HG03457 (cell line): ENCODE results near the gene APBA3.

Source experiments
- ATAC-seq: cut with Tn5 transposase; IDR thresholded peaks from one replicate; pipeline ENCODE4 v1.9.1; 2021; ENCODE audit warnings: moderate number of reproducible peaks; ENCODE audit not compliant: unreplicated experiment

APBA3 gene

DNA sequence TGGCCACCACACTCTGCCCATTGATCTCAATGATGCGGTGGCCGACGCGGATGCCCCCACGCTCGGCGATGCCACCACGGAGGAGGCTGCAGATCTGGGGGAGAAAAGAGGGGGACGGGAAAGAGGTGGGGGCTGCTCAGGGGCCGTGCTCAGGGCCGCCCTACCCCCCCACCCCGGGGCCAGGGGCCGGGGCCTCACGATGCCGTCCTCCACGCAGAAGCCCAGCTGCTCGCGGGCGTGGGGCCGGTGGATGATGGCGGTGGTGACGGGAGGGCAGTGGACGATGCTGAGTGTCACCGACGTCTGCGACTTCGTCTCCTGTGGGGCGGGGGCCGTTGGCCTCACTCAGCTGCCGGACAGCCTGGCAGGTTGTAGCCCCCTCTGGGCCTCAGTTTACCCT, 10.3 kb downstream of the APBA3 start:
- no peak for ATAC-seq

DNA sequence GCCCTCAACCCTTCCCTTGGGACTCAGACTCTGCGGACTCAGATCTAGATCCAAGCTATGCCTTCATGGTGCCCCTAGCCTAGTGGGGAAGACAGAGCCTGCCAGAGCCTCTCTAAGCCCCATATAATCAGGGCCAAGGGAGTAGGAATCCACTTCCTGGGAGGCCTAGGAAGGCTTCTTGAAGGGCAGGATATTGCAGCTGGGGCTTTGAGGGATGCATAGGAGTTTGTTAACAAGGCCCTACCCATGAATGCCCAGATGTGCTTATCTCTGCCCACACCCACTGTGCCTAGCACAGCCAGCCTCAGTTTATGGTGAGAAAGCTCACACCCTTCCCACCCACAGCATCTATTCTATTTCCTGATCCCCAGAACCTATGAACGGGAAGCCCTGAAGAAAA, 11.3 kb downstream of the APBA3 start:
- ATAC-seq: no peak

DNA sequence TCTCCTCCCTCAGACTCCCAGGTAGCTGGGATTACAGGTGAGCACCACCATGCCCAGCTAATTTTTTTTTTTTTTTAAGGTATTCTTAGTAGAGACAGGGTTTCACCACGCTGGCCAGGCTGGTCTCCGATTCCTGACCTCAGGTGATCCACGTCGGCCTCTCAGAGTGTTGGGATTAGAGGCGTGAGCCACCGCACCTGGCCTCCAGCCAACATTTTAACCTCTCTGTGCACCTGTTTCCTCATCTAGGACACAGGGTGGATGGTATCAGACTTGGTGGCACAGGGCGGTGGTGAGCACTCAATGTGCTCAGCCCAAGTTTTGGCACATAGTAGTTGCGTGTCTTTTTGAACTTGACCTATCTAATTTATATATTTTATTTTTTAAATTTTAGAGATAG, 12.5 kb downstream of the APBA3 start:
- no peak for ATAC-seq

DNA sequence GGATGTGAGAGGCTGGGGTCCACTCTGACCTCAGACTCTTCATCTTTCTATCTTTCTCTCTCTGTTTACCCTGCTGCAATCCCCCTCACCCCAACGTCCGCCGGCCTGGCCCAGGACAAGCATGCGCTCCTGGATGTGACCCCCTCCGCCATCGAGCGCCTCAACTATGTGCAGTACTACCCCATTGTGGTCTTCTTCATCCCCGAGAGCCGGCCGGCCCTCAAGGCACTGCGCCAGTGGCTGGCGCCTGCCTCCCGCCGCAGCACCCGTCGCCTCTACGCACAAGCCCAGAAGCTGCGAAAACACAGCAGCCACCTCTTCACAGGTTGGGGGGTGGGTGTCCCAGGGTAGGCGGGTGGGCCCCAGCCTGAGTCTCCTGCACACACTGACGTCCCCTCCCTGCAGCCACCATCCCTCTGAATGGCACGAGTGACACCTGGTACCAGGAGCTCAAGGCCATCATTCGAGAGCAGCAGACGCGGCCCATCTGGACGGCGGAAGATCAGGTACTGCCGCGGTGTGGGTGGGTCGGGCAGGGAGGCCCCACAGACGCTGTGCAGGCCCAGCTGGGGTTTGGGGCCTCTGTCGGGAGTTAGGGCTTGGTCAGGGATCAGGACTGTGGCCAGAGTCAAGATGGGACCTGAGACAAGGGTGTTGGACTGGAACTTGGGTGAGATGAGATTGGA, 15.0 kb downstream of the APBA3 start:
- ATAC-seq: no peak

DNA sequence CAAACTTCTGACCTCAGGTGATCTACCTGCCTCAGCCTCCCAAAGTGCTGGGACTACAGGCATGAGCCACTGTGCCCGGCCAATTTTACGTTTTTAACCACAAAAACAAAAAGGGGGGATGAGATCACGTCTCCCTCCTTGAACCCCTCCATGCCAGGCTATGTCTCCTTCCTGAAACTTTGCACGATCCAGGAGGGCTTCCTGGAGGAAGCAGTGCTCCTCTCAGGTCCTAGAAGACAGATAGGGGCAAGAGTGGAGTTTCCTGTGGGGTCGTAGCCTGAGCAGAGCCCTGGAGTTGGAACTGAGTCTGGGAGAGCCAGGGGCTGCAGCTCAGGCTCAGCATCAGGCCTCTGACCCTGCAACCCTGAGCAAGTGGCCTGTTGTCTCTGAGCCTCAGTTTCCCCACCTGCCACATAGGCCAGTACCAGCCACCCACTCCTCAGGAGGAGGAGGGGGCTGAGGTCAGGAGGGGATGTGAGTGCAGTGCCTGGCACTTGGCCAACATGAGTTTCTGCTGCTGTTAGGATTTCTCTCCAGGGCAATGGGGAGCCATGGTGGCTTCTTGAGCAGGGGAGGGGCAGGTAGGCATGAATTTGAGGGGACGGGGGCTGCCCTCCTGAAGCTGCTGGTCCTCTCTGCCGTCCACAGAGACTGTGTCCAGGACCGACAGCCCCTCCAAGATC, 16.0 kb downstream of the APBA3 start:
- ATAC-seq: no peak

DNA sequence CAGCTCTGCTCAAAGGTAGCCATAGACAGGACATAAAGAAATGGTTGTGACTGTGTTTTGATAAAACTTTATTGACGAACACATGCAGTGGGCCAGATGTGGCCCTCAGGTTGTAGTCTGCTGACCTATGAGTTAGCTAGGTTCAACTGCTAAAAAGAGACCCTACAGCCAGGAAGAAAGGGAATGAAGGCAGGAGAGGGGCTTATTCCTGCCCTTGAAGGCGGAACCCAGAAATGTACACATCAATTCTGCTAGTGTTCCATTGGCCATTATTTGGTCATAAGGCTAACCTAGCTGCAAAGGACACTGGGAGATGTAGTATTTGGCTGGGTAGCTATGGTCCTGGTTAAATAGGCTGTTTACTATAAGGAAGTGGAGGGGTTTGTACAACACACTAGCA, 18.0 kb downstream of the APBA3 start:
- no peak for ATAC-seq

DNA sequence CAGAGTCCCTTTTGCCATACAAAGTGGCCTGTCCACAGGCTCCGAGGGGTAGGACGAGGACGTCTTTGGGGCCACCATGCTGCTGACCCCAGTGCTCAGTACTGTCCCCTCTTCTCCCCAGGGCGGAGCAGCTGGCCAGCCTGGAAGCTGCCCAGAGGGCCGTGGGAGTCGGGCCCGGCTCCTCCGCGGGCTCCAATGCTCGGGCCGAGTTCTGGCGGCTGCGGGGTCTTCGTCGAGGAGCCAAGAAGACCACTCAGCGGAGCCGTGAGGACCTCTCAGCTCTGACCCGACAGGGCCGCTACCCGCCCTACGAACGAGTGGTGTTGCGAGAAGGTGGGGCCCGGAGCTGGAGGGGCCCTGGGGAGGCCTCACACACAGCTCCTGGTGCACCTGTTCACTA, 21.1 kb downstream of the APBA3 start:
- ATAC-seq: no peak

DNA sequence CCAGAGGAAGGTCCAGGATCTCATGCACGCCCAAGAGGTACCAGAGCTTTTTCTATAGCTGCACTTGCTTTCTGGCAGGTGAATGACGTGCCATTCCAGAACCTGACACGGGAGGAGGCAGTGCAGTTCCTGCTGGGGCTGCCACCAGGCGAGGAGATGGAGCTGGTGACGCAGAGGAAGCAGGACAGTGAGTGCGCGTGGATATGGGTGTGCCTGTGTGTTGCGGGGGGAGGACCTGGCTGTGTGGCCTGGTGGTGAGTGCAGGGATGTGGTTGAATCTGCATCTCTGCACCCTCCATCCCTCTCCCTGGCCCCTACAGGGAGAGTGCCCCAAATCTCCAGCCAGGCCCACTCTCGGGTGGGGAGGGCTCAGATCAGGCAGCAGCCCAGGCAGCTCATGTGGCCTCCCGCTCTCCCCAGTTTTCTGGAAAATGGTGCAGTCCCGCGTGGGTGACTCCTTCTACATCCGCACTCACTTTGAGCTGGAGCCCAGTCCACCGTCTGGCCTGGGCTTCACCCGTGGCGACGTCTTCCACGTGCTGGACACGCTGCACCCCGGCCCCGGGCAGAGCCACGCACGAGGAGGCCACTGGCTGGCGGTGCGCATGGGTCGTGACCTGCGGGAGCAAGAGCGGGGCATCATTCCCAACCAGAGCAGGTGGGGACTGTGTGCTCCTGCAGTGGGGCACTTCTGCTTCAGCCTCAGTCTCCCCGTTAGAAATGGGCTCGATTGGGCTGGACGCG, 22.8 kb downstream of the APBA3 start:
- ATAC-seq: no peak

DNA sequence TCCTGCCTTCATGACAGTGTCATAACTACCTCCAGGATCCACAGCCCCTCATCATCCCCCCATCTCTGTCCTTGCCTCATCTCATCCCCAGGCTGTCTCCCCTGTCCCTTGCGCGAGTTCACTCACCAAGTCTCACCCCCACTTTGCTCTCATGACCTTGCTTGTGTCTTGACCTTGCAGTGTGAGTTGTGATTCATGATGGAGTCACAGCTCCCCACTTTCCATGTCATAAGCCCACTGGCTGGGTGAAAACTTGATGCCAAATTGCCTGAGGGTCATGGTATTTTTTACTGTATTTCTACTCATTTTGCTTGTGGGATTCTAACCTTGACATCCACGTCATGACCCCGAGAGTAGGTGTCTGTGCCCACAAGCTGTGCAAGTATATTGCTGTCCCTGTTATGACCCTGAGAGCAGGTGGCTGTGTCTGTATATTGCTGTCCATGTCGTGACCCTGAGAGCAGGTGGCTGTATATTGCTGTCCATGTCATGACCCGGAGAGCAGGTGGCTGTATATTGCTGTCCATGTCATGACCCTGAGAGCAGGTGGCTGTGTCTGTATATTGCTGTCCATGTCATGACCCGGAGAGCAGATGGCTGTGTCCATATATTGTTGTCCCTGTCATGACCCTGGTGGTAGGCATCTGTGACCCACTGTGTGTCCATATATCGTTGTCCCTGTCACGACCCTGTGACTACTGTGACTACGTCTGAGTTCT, 23.8 kb downstream of the APBA3 start:
- ATAC-seq: no peak

DNA sequence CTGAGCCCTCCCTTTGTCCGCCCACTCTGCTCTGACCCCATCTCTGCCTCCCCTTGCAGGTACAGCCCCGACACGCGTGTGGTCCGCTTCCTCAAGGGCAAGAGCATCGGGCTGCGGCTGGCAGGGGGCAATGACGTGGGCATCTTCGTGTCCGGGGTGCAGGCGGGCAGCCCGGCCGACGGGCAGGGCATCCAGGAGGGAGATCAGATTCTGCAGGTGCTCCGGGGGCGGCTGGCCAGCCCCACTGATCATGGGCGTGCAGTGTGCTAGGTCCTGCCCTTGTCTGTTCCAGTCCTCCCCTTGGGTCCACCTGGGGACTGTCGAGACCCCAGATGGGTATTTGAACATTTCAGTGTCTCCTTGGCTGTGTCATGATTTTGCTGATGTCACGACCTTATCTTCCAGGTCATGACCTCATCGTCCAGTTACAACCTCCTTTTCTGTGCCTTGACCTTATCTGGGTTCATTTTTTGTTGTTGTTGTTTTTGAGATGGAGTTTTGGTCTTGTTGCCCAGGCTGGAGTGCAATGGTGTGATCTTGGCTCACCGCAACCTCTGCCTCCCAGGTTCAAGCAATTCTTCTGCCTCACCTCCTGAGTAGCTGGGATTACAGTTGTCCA, 25.3 kb downstream of the APBA3 start:
- ATAC-seq: no peak

DNA sequence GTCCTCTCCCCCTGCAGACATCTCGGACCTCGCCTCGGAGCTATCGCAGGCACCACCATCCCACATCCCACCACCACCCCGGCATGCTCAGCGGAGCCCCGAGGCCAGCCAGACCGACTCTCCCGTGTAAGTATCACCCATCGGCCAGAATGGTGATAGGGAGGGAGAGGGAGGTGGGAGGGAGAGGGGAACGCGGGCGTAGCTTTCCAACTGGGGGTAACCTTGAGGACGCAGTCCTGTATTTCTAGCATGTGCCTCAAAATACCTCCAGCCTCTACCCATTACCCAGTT, 27.2 kb downstream of the APBA3 start:
- ATAC-seq: no peak

DNA sequence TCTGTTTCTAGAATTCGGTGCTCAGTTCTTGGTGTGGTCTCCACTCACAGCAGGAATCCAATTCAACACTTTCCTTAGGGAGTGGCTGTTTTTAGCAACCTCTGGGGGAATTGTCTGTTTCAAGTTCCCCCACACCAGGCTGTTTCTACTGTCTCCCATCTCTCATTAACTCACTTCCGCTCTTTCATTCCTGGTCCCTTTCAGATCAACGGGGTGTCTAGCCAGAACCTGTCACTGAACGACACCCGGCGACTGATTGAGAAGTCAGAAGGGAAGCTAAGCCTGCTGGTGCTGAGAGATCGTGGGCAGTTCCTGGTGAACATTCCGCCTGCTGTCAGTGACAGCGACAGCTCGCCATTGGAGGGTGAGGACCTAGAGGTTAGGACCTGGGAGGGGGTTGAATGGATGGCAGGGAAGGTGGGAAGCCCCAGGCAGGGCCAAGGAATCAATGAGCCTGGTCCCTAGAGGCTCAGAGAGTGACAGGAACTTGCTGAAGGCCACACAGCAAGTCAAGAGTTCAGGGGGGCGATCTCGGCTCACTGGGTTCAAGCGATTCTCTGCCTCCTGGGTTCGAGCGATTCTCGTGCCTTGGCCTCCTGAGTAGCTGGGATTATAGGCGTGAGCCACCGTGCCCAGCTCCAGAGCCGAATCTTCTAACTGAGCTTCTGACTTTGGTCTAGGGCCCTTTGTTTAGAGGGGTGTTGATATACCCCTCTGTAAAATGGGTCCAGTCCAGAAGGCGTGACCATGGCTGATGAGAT, 27.8 kb downstream of the APBA3 start:
- no peak for ATAC-seq

DNA sequence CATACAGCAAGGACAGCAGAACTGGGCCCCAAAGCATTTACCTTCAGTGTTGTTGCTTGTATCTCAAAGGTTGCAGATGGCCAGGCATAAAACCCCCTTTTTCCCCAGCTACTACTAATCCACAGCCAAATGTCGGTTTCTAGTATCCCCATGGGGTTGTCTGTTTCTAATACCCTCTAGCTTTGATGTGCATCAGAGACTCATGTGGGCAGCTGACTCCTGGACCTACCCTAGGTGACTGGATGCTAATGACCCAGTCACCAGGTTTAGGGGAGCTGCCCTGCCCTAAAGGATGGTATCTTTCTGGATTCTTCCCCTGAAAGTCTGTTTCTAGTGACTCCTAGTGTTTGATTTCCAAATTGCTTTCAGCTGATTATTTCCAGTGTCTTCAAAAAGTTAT, 29.4 kb downstream of the APBA3 start:
- ATAC-seq: no peak

DNA sequence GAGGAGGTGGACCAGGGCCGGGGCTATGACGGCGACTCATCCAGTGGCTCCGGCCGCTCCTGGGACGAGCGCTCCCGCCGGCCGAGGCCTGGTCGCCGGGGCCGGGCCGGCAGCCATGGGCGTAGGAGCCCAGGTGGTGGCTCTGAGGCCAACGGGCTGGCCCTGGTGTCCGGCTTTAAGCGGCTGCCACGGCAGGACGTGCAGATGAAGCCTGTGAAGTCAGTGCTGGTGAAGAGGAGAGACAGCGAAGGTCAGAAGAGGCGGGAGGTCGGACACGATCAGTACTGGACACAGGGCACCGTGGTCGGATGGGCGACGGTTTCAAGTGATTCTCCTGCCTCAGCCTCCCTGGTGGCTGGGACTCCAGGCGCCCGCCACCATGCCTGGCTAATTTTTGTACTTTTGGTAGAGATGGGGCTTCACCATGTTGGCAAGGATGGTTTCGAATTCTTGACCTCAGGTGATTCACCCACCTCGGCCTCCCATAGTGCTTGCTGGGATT, 31.0 kb downstream of the APBA3 start:
- no peak for ATAC-seq

DNA sequence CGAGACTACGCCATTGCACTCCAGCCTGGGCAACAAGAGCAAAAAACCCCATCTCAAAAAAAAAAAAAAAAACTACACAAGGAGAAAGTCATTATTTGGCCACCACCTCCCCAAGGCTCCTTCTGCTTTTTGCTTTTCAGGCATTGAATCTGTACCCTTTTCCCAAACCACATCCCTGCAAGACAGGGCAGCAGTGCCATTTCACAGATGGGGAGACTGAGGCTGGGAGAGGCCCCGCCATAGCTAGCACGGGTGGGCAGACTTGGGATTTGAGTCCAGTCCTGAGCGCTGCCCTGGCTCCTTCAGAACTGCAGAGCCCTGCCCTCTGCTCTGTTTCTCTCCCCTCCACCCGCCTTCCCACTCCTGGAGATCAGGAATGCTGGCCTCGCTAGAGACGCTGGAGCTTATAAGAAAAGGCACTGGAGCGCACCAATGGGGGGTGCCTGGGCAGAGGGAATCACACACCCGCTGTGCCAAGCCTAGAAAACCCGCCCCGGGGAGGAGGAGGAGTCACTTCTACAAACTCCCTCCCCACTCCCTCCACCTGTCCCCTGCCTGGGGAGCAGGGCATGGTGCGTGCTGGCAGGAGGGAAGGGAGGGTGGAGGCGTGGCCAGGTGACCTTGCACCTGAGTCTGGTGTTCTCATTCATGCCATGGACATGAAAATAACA, 35.7 kb downstream of the APBA3 start:
- ATAC-seq: no peak

DNA sequence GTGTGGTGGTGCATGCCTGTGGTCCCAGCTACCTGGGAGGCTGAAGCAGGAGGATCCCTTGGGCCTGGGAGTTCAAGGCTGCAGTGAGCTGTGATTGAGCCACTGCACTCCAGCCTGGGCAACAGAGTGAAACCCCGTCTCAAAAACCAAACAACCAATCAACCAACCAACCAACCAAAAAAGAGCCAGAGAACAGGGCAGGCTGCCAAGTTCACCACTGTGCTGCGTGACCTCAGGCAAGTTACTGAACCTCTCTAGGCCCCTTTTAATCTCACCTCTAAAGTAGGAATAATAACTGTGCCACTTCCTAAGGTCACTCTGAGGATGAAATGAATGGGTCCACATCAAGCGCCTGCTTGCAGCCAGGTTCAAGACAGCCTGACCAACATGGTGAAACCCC, 36.4 kb downstream of the APBA3 start:
- ATAC-seq: no peak

DNA sequence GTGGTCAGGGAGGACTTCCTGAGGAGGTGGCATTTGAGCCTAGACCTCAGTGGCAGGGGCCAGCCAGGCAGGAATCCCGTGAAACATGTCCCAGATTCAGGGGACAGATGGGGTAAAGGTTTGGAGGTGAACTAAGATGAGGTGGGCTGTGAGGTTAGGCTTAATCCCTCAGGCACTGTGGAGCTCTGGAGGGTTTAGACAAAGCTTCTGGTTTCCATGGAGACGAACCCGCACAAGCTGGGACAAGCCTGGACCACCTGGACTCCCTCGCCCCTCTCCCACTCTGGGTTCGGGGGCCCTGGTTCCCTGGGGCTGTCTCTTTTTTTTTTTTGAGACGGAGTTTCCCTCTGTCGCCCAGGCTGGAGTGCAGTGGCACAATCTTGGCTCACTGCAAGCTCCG, 37.6 kb downstream of the APBA3 start:
- no peak for ATAC-seq

DNA sequence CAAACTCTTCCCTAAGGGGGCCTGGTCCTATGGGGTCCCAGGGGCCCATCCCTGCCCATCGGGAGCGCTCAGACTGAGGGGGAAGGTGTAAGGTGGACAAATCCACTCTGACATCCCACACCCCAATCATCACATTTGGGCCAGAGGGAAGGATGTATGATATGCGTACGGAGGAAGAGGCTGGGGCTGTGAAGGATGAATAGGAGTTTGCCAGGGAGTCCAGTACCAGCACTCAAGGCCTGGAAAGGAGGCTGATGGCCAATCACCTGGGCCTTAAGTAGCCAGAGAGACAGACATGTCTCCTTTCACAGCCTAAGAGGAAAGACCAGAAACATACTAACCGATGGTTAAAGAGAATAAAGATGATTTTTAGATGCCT, 38.4 kb downstream of the APBA3 start:
- no peak for ATAC-seq

DNA sequence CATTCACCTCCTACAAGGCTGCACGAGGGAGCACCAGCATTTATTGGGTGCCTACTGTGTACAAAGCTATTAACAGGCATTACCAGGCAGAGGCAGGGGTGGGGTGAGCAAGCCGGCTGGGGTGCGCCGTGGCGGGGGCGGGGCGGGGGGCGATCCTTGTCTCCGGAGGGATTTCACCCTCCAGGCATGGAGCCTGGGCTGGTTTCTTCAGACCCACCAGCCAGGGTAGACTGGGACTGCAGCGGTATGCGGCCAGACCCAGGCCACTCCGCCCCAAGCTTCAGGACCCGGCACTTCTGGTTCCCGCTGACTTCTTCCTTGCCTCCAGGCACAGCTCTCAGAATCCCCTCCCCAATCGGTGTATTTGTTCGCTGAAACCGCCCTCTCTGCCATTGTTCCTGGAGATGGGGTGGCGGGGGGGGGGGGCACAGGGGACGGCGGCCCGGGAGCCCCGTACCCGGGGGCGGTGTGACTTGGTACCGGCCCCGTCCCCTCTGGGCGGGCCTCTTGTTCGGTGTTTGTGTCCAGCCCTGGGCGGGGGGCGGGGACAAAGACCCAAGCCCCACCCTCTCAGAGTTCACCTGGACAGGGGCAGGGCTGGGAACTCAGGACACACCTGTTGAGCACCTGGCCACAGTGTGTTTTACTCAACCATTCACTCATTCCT, 38.9 kb downstream of the APBA3 start:
- ATAC-seq: no peak
